Measurements from ENCODE around the gene CRLF1. TPM values are rescaled to one million over a fixed set of nuclear protein-coding genes. Genes with fewer than 3 reads are reported as not detected.

The CRLF1 gene
- total RNA-seq, 1 donor from 2014 or later: 1.5 TPM

- H3K36me3 Mint-ChIP-seq (ENCODE audit: low read depth): no peaks in the 10 kb centered on the region
- no peaks in the 10 kb centered on the region for H3K9me3 Mint-ChIP-seq
- DNase-seq (ENCODE audit: low read depth, low spot score): no peak
- no peak overlapping the region for H3K27ac Mint-ChIP-seq (ENCODE audit: unreplicated experiment)
- H3K27me3 Mint-ChIP-seq (ENCODE audit: low read depth): peaks cover 83% of the 10 kb centered on the region
- peak overlapping the region; percentile 27 for H3K4me3 Mint-ChIP-seq
- peaks cover 27% of the 10 kb centered on the region for H3K4me1 Mint-ChIP-seq
- TF ChIP-seq, protein P1, sequence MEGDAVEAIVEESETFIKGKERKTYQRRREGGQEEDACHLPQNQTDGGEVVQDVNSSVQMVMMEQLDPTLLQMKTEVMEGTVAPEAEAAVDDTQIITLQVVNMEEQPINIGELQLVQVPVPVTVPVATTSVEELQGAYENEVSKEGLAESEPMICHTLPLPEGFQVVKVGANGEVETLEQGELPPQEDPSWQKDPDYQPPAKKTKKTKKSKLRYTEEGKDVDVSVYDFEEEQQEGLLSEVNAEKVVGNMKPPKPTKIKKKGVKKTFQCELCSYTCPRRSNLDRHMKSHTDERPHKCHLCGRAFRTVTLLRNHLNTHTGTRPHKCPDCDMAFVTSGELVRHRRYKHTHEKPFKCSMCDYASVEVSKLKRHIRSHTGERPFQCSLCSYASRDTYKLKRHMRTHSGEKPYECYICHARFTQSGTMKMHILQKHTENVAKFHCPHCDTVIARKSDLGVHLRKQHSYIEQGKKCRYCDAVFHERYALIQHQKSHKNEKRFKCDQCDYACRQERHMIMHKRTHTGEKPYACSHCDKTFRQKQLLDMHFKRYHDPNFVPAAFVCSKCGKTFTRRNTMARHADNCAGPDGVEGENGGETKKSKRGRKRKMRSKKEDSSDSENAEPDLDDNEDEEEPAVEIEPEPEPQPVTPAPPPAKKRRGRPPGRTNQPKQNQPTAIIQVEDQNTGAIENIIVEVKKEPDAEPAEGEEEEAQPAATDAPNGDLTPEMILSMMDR (conservative IDR thresholded peaks at IDR 0.05): no peak
Observed at GRCh38 chr19:18609717-18610051, 3.1 kb upstream of the CRLF1 start.

- TF ChIP-seq, protein P1 (conservative IDR thresholded peaks at IDR 0.05): no peak
- H3K9me3 Mint-ChIP-seq: no peaks in the 10 kb centered on the region
- no peaks in the 10 kb centered on the region for H3K36me3 Mint-ChIP-seq (ENCODE audit: low read depth)
- no peak for DNase-seq (ENCODE audit: low read depth, low spot score)
- H3K27me3 Mint-ChIP-seq (ENCODE audit: low read depth): peaks cover 83% of the 10 kb centered on the region
- peak overlapping the region; percentile 27 for H3K4me3 Mint-ChIP-seq
- H3K4me1 Mint-ChIP-seq: peaks cover 27% of the 10 kb centered on the region
- H3K27ac Mint-ChIP-seq (ENCODE audit: unreplicated experiment): no peak overlapping the region
Observed at GRCh38 chr19:18608805-18609716, 2.5 kb upstream of the CRLF1 start.

- DNase-seq (ENCODE audit: low read depth, low spot score): no peak
- no peaks in the 10 kb centered on the region for H3K36me3 Mint-ChIP-seq (ENCODE audit: low read depth)
- TF ChIP-seq, protein P1 (conservative IDR thresholded peaks at IDR 0.05): no peak
- H3K27ac Mint-ChIP-seq (ENCODE audit: unreplicated experiment): no peak overlapping the region
- no peaks in the 10 kb centered on the region for H3K9me3 Mint-ChIP-seq
- peaks cover 79% of the 10 kb centered on the region for H3K27me3 Mint-ChIP-seq (ENCODE audit: low read depth)
- no peak overlapping the region for H3K4me3 Mint-ChIP-seq
- H3K4me1 Mint-ChIP-seq: peaks cover 29% of the 10 kb centered on the region
Observed at GRCh38 chr19:18608102-18608804, 1.7 kb upstream of the CRLF1 start.

- H3K9me3 Mint-ChIP-seq: no peaks in the 10 kb centered on the region
- peaks cover 82% of the 10 kb centered on the region for H3K27me3 Mint-ChIP-seq (ENCODE audit: low read depth)
- H3K4me1 Mint-ChIP-seq: peaks cover 32% of the 10 kb centered on the region
- no peak overlapping the region for H3K4me3 Mint-ChIP-seq
- TF ChIP-seq, protein P1 (conservative IDR thresholded peaks at IDR 0.05): no peak
- no peak overlapping the region for H3K27ac Mint-ChIP-seq (ENCODE audit: unreplicated experiment)
- no peaks in the 10 kb centered on the region for H3K36me3 Mint-ChIP-seq (ENCODE audit: low read depth)
- no peak for DNase-seq (ENCODE audit: low read depth, low spot score)
Observed at GRCh38 chr19:18607226-18608101, 865 bp upstream of the CRLF1 start.

Measured in neural crest cell (in vitro differentiated cells).